ENCODE data around the gene FAM50B.

- TF ChIP-seq POLR2A (IDR thresholded peaks at IDR 0.05) (no peak), CTCF (IDR thresholded peaks at IDR 0.05) (no peak)
Observed at GRCh38 chr6:3882431-3882830, 33.3 kb downstream of the FAM50B start.

Data from right lobe of liver (tissue), 4 donors.